ENCODE data around the gene ZCCHC14.

DNA sequence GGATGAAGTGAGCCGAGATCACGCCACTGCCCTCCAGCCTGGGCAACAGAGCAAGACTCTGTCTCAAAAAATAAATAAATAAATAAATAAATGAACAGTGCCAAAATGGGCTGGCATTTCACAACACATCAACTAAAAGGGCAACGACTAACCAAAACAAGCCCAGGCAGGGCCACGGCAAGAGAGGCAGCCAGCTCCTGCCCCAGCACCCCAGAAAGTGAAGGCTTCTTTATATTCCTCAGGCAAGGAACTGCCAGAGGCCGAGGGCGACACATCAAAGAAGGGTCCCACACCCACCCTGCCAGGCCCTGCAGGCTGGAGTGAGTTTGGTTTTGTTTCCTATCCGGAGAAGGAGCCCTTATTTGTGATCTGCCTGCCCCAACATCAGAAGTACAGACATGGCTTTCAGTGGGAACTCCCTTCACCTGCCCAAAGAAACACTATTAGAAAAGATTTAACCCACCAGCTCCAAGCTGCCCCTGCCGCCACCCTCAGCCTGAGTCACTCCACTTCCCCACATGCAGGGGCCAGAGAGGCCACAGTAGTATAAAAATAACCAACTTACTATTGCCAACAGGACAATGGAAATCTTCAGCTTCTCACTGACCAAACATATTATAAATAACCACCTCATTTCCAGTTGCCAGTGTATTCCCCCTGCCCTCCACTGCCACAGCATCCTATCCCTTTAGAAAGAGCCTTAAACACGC is 117.2 kb downstream of the ZCCHC14 start:
- TF ChIP-seq, protein P1, sequence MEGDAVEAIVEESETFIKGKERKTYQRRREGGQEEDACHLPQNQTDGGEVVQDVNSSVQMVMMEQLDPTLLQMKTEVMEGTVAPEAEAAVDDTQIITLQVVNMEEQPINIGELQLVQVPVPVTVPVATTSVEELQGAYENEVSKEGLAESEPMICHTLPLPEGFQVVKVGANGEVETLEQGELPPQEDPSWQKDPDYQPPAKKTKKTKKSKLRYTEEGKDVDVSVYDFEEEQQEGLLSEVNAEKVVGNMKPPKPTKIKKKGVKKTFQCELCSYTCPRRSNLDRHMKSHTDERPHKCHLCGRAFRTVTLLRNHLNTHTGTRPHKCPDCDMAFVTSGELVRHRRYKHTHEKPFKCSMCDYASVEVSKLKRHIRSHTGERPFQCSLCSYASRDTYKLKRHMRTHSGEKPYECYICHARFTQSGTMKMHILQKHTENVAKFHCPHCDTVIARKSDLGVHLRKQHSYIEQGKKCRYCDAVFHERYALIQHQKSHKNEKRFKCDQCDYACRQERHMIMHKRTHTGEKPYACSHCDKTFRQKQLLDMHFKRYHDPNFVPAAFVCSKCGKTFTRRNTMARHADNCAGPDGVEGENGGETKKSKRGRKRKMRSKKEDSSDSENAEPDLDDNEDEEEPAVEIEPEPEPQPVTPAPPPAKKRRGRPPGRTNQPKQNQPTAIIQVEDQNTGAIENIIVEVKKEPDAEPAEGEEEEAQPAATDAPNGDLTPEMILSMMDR (IDR thresholded peaks at IDR 0.05) = no peak
- TF ChIP-seq POLR2AphosphoS5 (IDR thresholded peaks at IDR 0.05) (no peak), POLR2A (IDR thresholded peaks at IDR 0.05) (no peak)
